A549 treated with GW870086 at 1 μM for 4 hours (cell line): ENCODE results near the gene IL22RA2. TPM values are rescaled to one million over a fixed set of nuclear protein-coding genes. Genes with fewer than 3 reads are reported as not detected.

Experiments used
- total RNA-seq: library from RNA; stranded (reverse); fragments of 200-300 nt; extraction: Qiagen RNA extraction; gene quantifications from 5 replicates; pipeline ENCODE4 v1.2.3, GENCODE V29; 2022; ENCODE audit warnings: low read depth

The IL22RA2 gene
- total RNA-seq, result not detected in 5 replicates

GRCh38 chr6:137173501-137173900 is at the start of gene IL22RA2:
TSS of gene IL22RA2 (minus strand) at chr6:137173644. CDS start at chr6:137161749, 11,895 bp downstream.

GRCh38 chr6:137218917-137219663 is 45.6 kb upstream of the IL22RA2 start, which contains the start of gene IFNGR1:
TSS of gene IFNGR1 (minus strand) at chr6:137219385. CDS start at chr6:137219327, 58 bp downstream.

Other genes with a start within 250 kb of the IL22RA2 start
- gene IL20RA, start 128.7 kb downstream of the IL22RA2 start, total RNA-seq, result 0.03 to 0.06 TPM in 2 of 5 replicates, not detected in the others
- 35.2 to 40.7 TPM (median 38.9 TPM) in 5 replicates for gene IFNGR1, start 45.7 kb upstream of the IL22RA2 start, total RNA-seq